B cell (primary cell): ENCODE measurements around the gene ARFGAP1. TPM values are rescaled to one million over a fixed set of nuclear protein-coding genes. Genes with fewer than 3 reads are reported as not detected.

ENCODE experiments used
- ATAC-seq: fragments of 200-7000 bp; cut with Tn5 transposase; one replicate; pipeline ENCODE4 v1.10.0; 2021; ENCODE audit warnings: low read depth, mild to moderate bottlenecking, moderate number of reproducible peaks, moderate library complexity
- CTCF ChIA-PET: fragments of 350-600 bp; sonication (Branson Sonifier 250); formaldehyde crosslinking; loops from one replicate; lab custom pipeline; 2021; ENCODE audit warnings: antibody characterized with exemption, inconsistent platforms; lab: Charles Lee
- POLR2A ChIA-PET: fragments of 350-600 bp; sonication (Branson Sonifier 250); formaldehyde crosslinking; loops from one replicate; lab custom pipeline; 2021; ENCODE audit warnings: antibody characterized with exemption; lab: Charles Lee
- DNase-seq: peaks from one replicate; pipeline ENCODE4 v3.0.0; 2013
- H2AFZ ChIP-seq: 2 replicates; pipeline ENCODE4 v1.6.1; 2012; ENCODE audit warnings: mild to moderate bottlenecking, low read depth, low read length; ENCODE audit not compliant: insufficient read depth, poor library complexity, severe bottlenecking
- H3K27ac ChIP-seq, 2 donors: 1 replicate in 1 of 2; 2 replicates in 1 of 2; pipeline ENCODE4 v1.5.1; 2012 to 2013; ENCODE audit warnings: low read length in 2 of 2, mild to moderate bottlenecking in 2 of 2, moderate library complexity in 1 of 2
- H3K27me3 ChIP-seq, 4 experiments: fragments of 200-600 bp in 1 of 4; sonication (generic) in 1 of 4; replicated peaks in 1 of 4; 1 replicate in 2 of 4; 2 replicates in 2 of 4; pipeline versions ENCODE4 v1.6.1 to v1.7.0; 2013 to 2016; ENCODE audit warnings: low read length in 3 of 4, mild to moderate bottlenecking in 2 of 4, mixed read lengths in 1 of 4, moderate library complexity in 1 of 4; ENCODE audit not compliant: insufficient read depth in 4 of 4, control insufficient read depth in 3 of 4; ENCODE audit errors: control extremely low read depth in 1 of 4
- H3K36me3 ChIP-seq, 2 experiments: replicated peaks in 1 of 2; 1 replicate in 1 of 2; 2 replicates in 1 of 2; pipeline versions ENCODE4 v1.6.1 to v1.7.1; 2013; ENCODE audit warnings: low read length in 1 of 2; ENCODE audit not compliant: insufficient read depth in 2 of 2, control insufficient read depth in 1 of 2; ENCODE audit errors: control extremely low read depth in 1 of 2, extremely low read depth in 1 of 2
- H3K4me1 ChIP-seq, 2 donors: fragments of 200-600 bp in 1 of 2; sonication (generic) in 1 of 2; 1 replicate in 1 of 2; 2 replicates in 1 of 2; pipeline versions ENCODE4 v1.5.1 to v1.6.1; 2013 to 2017; ENCODE audit warnings: low read length in 2 of 2; ENCODE audit not compliant: control insufficient read depth in 2 of 2, insufficient read depth in 2 of 2
- H3K4me2 ChIP-seq: replicated peaks from 2 replicates; pipeline ENCODE3; 2012; ENCODE audit warnings: mild to moderate bottlenecking, low read depth, low read length; ENCODE audit not compliant: poor library complexity, severe bottlenecking
- H3K4me3 ChIP-seq, 5 experiments: fragments of 200-600 bp in 1 of 5; sonication (generic) in 1 of 5; 1 replicate in 3 of 5; 2 replicates in 2 of 5; pipeline versions ENCODE4 v1.5.1 to v1.7.0; 2011 to 2016; ENCODE audit warnings: low read length in 4 of 5, mild to moderate bottlenecking in 4 of 5, low read depth in 2 of 5, control low read depth in 1 of 5, moderate library complexity in 1 of 5; ENCODE audit not compliant: insufficient read depth in 1 of 5; ENCODE audit errors: control extremely low read depth in 1 of 5, extremely low read depth in 1 of 5
- H3K79me2 ChIP-seq: fragments of 200-600 bp; sonication (generic); one replicate; pipeline ENCODE4 v1.6.0; 2016; ENCODE audit warnings: low read length; ENCODE audit not compliant: control insufficient read depth, insufficient read depth
- H3K9ac ChIP-seq: fragments of 200-600 bp; sonication (generic); 2 replicates; pipeline ENCODE4 v1.6.1; 2017; ENCODE audit warnings: mild to moderate bottlenecking, low read length, moderate library complexity
- H3K9me3 ChIP-seq, 3 donors: one replicate each; pipeline versions ENCODE4 v1.6.1 to v1.7.1; 2013; ENCODE audit warnings: low read length in 2 of 3; ENCODE audit not compliant: control insufficient read depth in 2 of 3, insufficient read depth in 1 of 3; ENCODE audit errors: control extremely low read depth in 1 of 3
- H4K20me1 ChIP-seq: 2 replicates; pipeline ENCODE4 v1.6.0; 2012; ENCODE audit warnings: mild to moderate bottlenecking, low read length; ENCODE audit not compliant: insufficient read depth, control insufficient read depth, poor library complexity, severe bottlenecking
- H3K27ac Mint-ChIP-seq: one replicate; pipeline ENCODE4 v1.8.0; 2021; ENCODE audit warnings: mixed read lengths
- H3K27me3 Mint-ChIP-seq: one replicate; pipeline ENCODE4 v1.8.0; 2021; ENCODE audit warnings: mixed read lengths
- H3K4me1 Mint-ChIP-seq: one replicate; pipeline ENCODE4 v1.8.0; 2021; ENCODE audit warnings: mixed read lengths
- H3K4me3 Mint-ChIP-seq: one replicate; pipeline ENCODE4 v1.8.0; 2021; ENCODE audit warnings: mixed read lengths
- H3K9me3 Mint-ChIP-seq: one replicate; pipeline ENCODE4 v1.8.0; 2022; ENCODE audit warnings: mixed read lengths; ENCODE audit not compliant: insufficient read depth
- EZH2 ChIP-seq: IDR thresholded peaks from 2 replicates; pipeline ENCODE4 v1.6.1; 2012; ENCODE audit warnings: borderline replicate concordance, low read depth, mild to moderate bottlenecking, moderate library complexity, low read length; ENCODE audit not compliant: insufficient read depth, poor library complexity, severe bottlenecking
- WGBS: methylation state at CpG from one replicate; pipeline ENCODE4 v1.1.5; 2013; ENCODE audit warnings: missing lambda C conversion rate; ENCODE audit not compliant: insufficient coverage; 5-methylcytosine and 5-hydroxymethylcytosine counted together
- intact Hi-C: fragments of 100-400 bp; cut with micrococcal nuclease; formaldehyde crosslinking; loops from one replicate; pipeline ENCODE4 v1.10.0; 2022
- polyA plus RNA-seq: library from polyadenylated mRNA; depleted of rRNA; stranded (reverse); fragments of >200 nt; gene quantifications from 2 replicates; pipeline ENCODE4 v1.2.3, GENCODE V29; 2012
- total RNA-seq, 2 donors: library from RNA; stranded (reverse); fragments of 120-200 nt in 1 of 2; gene quantifications; 1 replicate in 1 of 2; 2 replicates in 1 of 2; pipeline versions ENCODE4 v1.2.3 to v1.2.4, GENCODE V29; 2013 to 2022
- TF ChIP-seq, protein P1 (sequence below): fragments of 200-600 bp; IDR thresholded peaks from one replicate; pipeline ENCODE4 v1.8.0; 2022; ENCODE audit warnings: antibody characterized with exemption, mild to moderate bottlenecking

The ARFGAP1 gene
- total and polyA plus RNA-seq, 2 donors (not counting 1 experiment from before 2014, with no cell fraction given): 83.2 to 99.4 TPM

DNA sequence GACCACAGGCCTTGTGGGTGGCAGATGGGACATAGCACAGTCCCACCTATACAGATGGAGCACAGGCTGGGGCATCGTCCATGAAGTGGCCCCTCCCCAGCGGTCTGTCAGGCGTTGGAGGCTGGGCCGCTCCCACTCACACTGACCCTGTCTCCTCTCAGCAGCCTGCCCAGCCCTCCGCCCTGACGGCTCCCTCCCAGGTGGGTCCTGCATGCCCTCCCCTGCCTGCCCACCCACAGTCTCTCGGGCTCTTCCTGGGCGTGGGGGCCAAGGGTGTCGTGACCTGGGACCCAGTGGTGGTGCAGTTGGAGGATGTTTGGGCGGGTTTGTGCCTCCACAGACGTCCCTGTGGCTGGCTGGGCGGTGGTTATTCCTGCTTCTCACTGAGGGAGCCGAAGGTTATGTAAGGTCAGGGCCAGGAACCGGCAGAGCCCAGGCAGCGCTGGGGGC lies 42.7 kb downstream of the ARFGAP1 start:
- WGBS: 69% methylated on average over 13 of the region's 15 CpGs
- no peaks in the 10 kb centered on the region for H3K9me3 ChIP-seq
- DNase-seq (no peak), ATAC-seq (no peak)
- intact Hi-C loops: no loop called here
- no peak overlapping the region for H3K4me3 Mint-ChIP-seq
- H3K27me3 Mint-ChIP-seq: no peaks in the 10 kb centered on the region
- H3K9me3 Mint-ChIP-seq: no peaks in the 10 kb centered on the region
- CTCF ChIA-PET: no interaction called here
- H3K27me3 ChIP-seq: peaks cover 0 to 2% (median 0%) of the 10 kb centered on the region in 4 experiments
- H3K27ac ChIP-seq: no peak overlapping the region
- H4K20me1 ChIP-seq: no peaks in the 10 kb centered on the region
- no peaks in the 10 kb centered on the region for H3K36me3 ChIP-seq
- TF ChIP-seq, protein P1, sequence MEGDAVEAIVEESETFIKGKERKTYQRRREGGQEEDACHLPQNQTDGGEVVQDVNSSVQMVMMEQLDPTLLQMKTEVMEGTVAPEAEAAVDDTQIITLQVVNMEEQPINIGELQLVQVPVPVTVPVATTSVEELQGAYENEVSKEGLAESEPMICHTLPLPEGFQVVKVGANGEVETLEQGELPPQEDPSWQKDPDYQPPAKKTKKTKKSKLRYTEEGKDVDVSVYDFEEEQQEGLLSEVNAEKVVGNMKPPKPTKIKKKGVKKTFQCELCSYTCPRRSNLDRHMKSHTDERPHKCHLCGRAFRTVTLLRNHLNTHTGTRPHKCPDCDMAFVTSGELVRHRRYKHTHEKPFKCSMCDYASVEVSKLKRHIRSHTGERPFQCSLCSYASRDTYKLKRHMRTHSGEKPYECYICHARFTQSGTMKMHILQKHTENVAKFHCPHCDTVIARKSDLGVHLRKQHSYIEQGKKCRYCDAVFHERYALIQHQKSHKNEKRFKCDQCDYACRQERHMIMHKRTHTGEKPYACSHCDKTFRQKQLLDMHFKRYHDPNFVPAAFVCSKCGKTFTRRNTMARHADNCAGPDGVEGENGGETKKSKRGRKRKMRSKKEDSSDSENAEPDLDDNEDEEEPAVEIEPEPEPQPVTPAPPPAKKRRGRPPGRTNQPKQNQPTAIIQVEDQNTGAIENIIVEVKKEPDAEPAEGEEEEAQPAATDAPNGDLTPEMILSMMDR: no peak
- TF ChIP-seq EZH2: no peak
- no peaks in the 10 kb centered on the region for H3K79me2 ChIP-seq
- H2AFZ ChIP-seq: no peak overlapping the region
- POLR2A ChIA-PET: no interaction called here
- H3K4me2 ChIP-seq: no peak overlapping the region
- H3K4me1 ChIP-seq: no peaks in the 10 kb centered on the region
- H3K9ac ChIP-seq: no peak overlapping the region
- H3K4me1 Mint-ChIP-seq: no peaks in the 10 kb centered on the region
- no peak overlapping the region for H3K4me3 ChIP-seq
- H3K27ac Mint-ChIP-seq: no peak overlapping the region

DNA sequence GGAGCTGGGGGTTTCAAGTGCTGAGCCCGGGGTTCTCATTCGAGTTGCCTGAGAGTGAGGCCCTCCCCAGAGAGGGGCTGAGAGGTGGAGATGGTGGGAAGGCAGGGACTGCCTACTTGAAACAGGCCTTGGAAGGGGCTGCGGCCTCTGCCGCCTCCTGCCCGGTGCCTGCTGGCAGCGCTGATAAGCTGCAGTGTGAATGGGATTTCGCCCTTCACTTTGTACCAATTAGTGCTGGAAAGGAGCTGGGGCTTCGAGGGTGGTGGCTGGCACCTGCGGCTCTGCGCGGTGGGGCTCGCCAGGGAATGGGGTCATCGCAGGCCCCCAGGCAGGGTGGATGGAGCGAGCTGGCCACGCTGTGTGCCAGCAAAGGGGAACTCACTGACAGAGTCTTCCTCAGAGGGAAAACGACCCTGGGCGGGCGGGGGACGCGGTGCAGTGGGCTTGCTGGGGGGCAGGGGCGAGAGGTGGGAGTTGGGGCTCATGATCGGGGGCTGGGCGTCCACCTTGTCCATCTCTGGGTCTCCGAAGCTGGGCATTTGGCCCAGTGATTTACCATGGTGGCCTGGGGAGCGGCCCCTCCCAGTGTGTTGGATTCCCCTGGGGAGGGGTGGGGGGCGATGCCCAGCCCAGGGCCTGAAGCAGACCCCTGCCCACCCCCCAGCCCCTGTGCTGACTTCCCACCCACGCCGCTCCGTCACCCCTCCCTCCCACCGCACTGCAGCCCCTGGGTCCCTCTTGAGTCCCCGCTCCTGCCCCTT lies 43.3 kb downstream of the ARFGAP1 start:
- intact Hi-C loops: no loop called here
- peaks cover 0 to 2% (median 0%) of the 10 kb centered on the region in 4 experiments for H3K27me3 ChIP-seq
- H3K4me2 ChIP-seq: no peak overlapping the region
- H4K20me1 ChIP-seq: no peaks in the 10 kb centered on the region
- Mint-ChIP-seq H3K27me3 (no peaks in the 10 kb centered on the region), H3K27ac (no peak overlapping the region), H3K9me3 (no peaks in the 10 kb centered on the region), H3K4me3 (no peak overlapping the region), H3K4me1 (no peaks in the 10 kb centered on the region)
- ChIA-PET CTCF (no interaction called here), POLR2A (no interaction called here)
- no peak overlapping the region for H3K4me3 ChIP-seq
- no peak overlapping the region for H3K9ac ChIP-seq
- no peaks in the 10 kb centered on the region for H3K4me1 ChIP-seq
- DNase-seq: no peak
- H2AFZ ChIP-seq: no peak overlapping the region
- H3K36me3 ChIP-seq: no peaks in the 10 kb centered on the region
- no peak overlapping the region for H3K27ac ChIP-seq
- ATAC-seq: no peak
- TF ChIP-seq, protein P1: no peak
- no peak for TF ChIP-seq EZH2
- no peaks in the 10 kb centered on the region for H3K9me3 ChIP-seq
- WGBS: 85% methylated on average over 22 of the region's 31 CpGs
- H3K79me2 ChIP-seq: no peaks in the 10 kb centered on the region
